GM12878 (cell line): ENCODE results near the gene MMRN1. TPM values are rescaled to one million over a fixed set of nuclear protein-coding genes. Genes with fewer than 3 reads are reported as not detected.

Source experiments
- ATAC-seq: fragments of 200-7000 bp; cut with Tn5 transposase; 3 replicates; pipeline ENCODE4 v1.9.1; 2020; ENCODE audit warnings: mild to moderate bottlenecking, moderate library complexity
- BruUV-seq: library from RNA; stranded (reverse); fragments of 400-500 nt; replicated peaks from 2 replicates; lab custom pipeline; 2021; lab: Mats Ljungman, UMichigan
- CTCF ChIA-PET: fragments of 300-600 bp; sonication (Branson Sonifier 250); formaldehyde crosslinking; extraction: SDS; loops from one replicate; lab custom pipeline; 2021; ENCODE audit warnings: inconsistent platforms; lab: Yijun Ruan, JAX
- POLR2A ChIA-PET: fragments of 350-600 bp; formaldehyde crosslinking; extraction: SDS; loops from one replicate; lab custom pipeline; 2021; ENCODE audit warnings: inconsistent platforms; lab: Charles Lee
- RAD21 ChIA-PET: fragments of 300-600 bp; sonication (Branson Sonifier 250); formaldehyde crosslinking; loops from one replicate; lab custom pipeline; 2023; ENCODE audit warnings: antibody characterized with exemption; ENCODE audit not compliant: unreplicated experiment; lab: Charles Lee
- SMC1A ChIA-PET: fragments of 300-600 bp; sonication (Branson Sonifier 250); formaldehyde crosslinking; loops from one replicate; lab custom pipeline; 2023; ENCODE audit not compliant: unreplicated experiment, uncharacterized antibody; lab: Charles Lee
- DNase-seq: peaks from one replicate; pipeline ENCODE4 v3.0.0-alpha.2; 2011; ENCODE audit warnings: low read depth, low spot score
- FAIRE-seq: peaks from 3 replicates; lab custom pipeline; 2011; peaks lifted over from hg19 to GRCh38; lab: Jason Lieb, UNC
- H2AFZ ChIP-seq: 2 replicates; pipeline ENCODE4 v1.6.0; 2011; ENCODE audit warnings: low read depth, low read length, control low read depth; ENCODE audit not compliant: control insufficient read depth
- H3K27ac ChIP-seq: 2 replicates; pipeline ENCODE4 v1.5.1; 2011; ENCODE audit warnings: control low read depth; ENCODE audit not compliant: control insufficient read depth, insufficient read depth
- H3K27me3 ChIP-seq, 2 experiments: replicated peaks in 1 of 2; 2 replicates each; pipeline versions ENCODE4 v1.6.0 to v1.6.1; 2011; ENCODE audit warnings: low read length in 1 of 2; ENCODE audit not compliant: control insufficient read depth in 2 of 2, insufficient read depth in 2 of 2
- H3K36me3 ChIP-seq, 2 experiments: 2 replicates each; pipeline ENCODE4 v1.5.1; 2011; ENCODE audit warnings: low read length in 1 of 2; ENCODE audit not compliant: control insufficient read depth in 2 of 2, insufficient read depth in 2 of 2
- H3K4me1 ChIP-seq: 2 replicates; pipeline ENCODE4 v1.6.1; 2011; ENCODE audit warnings: mild to moderate bottlenecking, low read length, moderate library complexity, mixed read lengths; ENCODE audit not compliant: control insufficient read depth, insufficient read depth
- H3K4me2 ChIP-seq: 2 replicates; pipeline ENCODE4 v1.6.0; 2011; ENCODE audit warnings: control low read depth; ENCODE audit not compliant: control insufficient read depth, insufficient read depth
- H3K4me3 ChIP-seq: fragments of 200-600 bp; sonication (generic); 2 replicates; pipeline ENCODE4 v1.5.1; 2016
- H3K79me2 ChIP-seq: 2 replicates; pipeline ENCODE4 v1.6.0; 2011; ENCODE audit warnings: low read length; ENCODE audit not compliant: control insufficient read depth, insufficient read depth
- H3K9ac ChIP-seq: 2 replicates; pipeline ENCODE4 v1.8.0; 2011; ENCODE audit warnings: low read length, control low read depth, mixed read lengths; ENCODE audit not compliant: control insufficient read depth, insufficient read depth
- H3K9me3 ChIP-seq: replicated peaks from 3 replicates; pipeline ENCODE4 v1.5.1; 2011; ENCODE audit warnings: mild to moderate bottlenecking, low read length; ENCODE audit not compliant: control insufficient read depth, insufficient read depth
- H4K20me1 ChIP-seq: 2 replicates; pipeline ENCODE4 v1.6.0; 2011; ENCODE audit not compliant: control insufficient read depth, insufficient read depth
- E4F1 ChIP-seq: fragments of 450-650 bp; IDR thresholded peaks from 2 replicates; pipeline ENCODE4 v1.6.1; 2018; ENCODE audit warnings: borderline replicate concordance, mild to moderate bottlenecking; ENCODE audit not compliant: partially characterized antibody
- EP300 ChIP-seq, 2 experiments: fragments of 150-350 bp in 1 of 2; IDR thresholded peaks; 2 replicates each; pipeline ENCODE4 v1.6.1; 2011 to 2012; ENCODE audit warnings: low read depth in 2 of 2, low read length in 2 of 2, borderline replicate concordance in 1 of 2, improper control_type of control experiment in 1 of 2, inconsistent platforms in 1 of 2; ENCODE audit not compliant: control insufficient read depth in 1 of 2
- ETV6 ChIP-seq, 2 experiments: fragments of 450-650 bp in 1 of 2; IDR thresholded peaks in 1 of 2; conservative IDR thresholded peaks in 1 of 2; 2 replicates each; pipeline ENCODE4 v1.6.1; 2014; ENCODE audit warnings: antibody characterized with exemption in 1 of 2, borderline replicate concordance in 1 of 2, low read depth in 1 of 2, mild to moderate bottlenecking in 1 of 2, moderate library complexity in 1 of 2
- FOXM1 ChIP-seq: IDR thresholded peaks from 2 replicates; pipeline ENCODE4 v1.6.1; 2012; ENCODE audit warnings: low read depth, mild to moderate bottlenecking, inconsistent platforms, low read length, moderate library complexity
- IKZF2 ChIP-seq, 2 experiments: fragments of 450-650 bp; IDR thresholded peaks; 2 replicates each; pipeline ENCODE4 v1.6.1; 2017; ENCODE audit warnings: mild to moderate bottlenecking in 2 of 2, moderate library complexity in 2 of 2
- KAT2A ChIP-seq: conservative IDR thresholded peaks from 2 replicates; pipeline ENCODE4 v1.6.1; 2011; ENCODE audit warnings: low read depth, low read length; ENCODE audit not compliant: control insufficient read depth
- MYC ChIP-seq: IDR thresholded peaks from 2 replicates; pipeline ENCODE4 v1.6.1; 2011; ENCODE audit warnings: mild to moderate bottlenecking, low read length, moderate library complexity, inconsistent platforms; ENCODE audit not compliant: insufficient read depth, insufficient replicate concordance, insufficient read length, severe bottlenecking
- NRF1 ChIP-seq: conservative IDR thresholded peaks from 2 replicates; pipeline ENCODE4 v1.6.1; 2011; ENCODE audit warnings: mild to moderate bottlenecking, low read depth, low read length, improper control_type of control experiment
- SREBF2 ChIP-seq: IDR thresholded peaks from 2 replicates; pipeline ENCODE4 v1.6.1; 2012; ENCODE audit warnings: mild to moderate bottlenecking, low read length
- SRF ChIP-seq, 2 experiments: IDR thresholded peaks; 2 replicates each; pipeline ENCODE4 v1.6.1; 2011; ENCODE audit warnings: low read depth in 2 of 2, low read length in 2 of 2, mild to moderate bottlenecking in 1 of 2, moderate library complexity in 1 of 2
- STAT1 ChIP-seq: fragments of 450-650 bp; conservative IDR thresholded peaks from 2 replicates; pipeline ENCODE4 v1.6.1; 2014; ENCODE audit warnings: antibody characterized with exemption, mild to moderate bottlenecking
- TCF3 ChIP-seq: IDR thresholded peaks from 2 replicates; pipeline ENCODE4 v1.6.1; 2012; ENCODE audit warnings: low read depth, mild to moderate bottlenecking, low read length, borderline replicate concordance; ENCODE audit not compliant: insufficient read depth
- WGBS: methylation state at CpG from one replicate; pipeline ENCODE4 v1.1.6; 2016; ENCODE audit warnings: low lambda C conversion rate; ENCODE audit not compliant: insufficient replicate concordance, insufficient coverage; ENCODE audit errors: missing lambda C conversion rate; 5-methylcytosine and 5-hydroxymethylcytosine counted together
- in situ Hi-C: fragments of 300-500 bp; cut with MboI; formaldehyde crosslinking; loops from 9 replicates; pipeline ENCODE4 v1.14.3; 2018; ENCODE audit warnings: mixed read lengths
- intact Hi-C: fragments of 100-400 bp; cut with micrococcal nuclease; formaldehyde crosslinking; loops from one replicate; pipeline ENCODE4 v1.14.2; 2022; ENCODE audit not compliant: unreplicated experiment
- polyA plus RNA-seq, 11 experiments: library from polyadenylated mRNA; depleted of rRNA in 4 of 11; unstranded in 6 of 11; stranded (reverse) in 5 of 11; fragments of >200 nt; fragmentation: Nextera tagmentation in 4 of 11; fragmentation: Illumina TruSeq in 1 of 11; extraction: Ambion mirVana in 4 of 11; extraction: Trizol in 1 of 11; gene quantifications; 1 replicate in 1 of 11; 2 replicates in 10 of 11; pipeline versions ENCODE4 v1.2.1 to v1.2.3, GENCODE V29; 2011 to 2016; ENCODE audit warnings: inconsistent platforms in 2 of 11, missing spikeins in 2 of 11, low read depth in 1 of 11
- total RNA-seq, 4 experiments: library from RNA; depleted of rRNA in 3 of 4; stranded (reverse); fragments of >200 nt in 3 of 4; fragmentation: Illumina TruSeq in 1 of 4; extraction: Trizol in 1 of 4; gene quantifications; 2 replicates each; pipeline versions ENCODE4 v1.2.1 to v1.2.3, GENCODE V29; 2013 to 2021

MMRN1 gene
- total and polyA plus RNA-seq, 10 of the 15 experiments (the other 5 are each of a cell fraction or from before 2014, with no cell fraction given) = 0.50 to 3.9 (median 0.78) TPM

DNA sequence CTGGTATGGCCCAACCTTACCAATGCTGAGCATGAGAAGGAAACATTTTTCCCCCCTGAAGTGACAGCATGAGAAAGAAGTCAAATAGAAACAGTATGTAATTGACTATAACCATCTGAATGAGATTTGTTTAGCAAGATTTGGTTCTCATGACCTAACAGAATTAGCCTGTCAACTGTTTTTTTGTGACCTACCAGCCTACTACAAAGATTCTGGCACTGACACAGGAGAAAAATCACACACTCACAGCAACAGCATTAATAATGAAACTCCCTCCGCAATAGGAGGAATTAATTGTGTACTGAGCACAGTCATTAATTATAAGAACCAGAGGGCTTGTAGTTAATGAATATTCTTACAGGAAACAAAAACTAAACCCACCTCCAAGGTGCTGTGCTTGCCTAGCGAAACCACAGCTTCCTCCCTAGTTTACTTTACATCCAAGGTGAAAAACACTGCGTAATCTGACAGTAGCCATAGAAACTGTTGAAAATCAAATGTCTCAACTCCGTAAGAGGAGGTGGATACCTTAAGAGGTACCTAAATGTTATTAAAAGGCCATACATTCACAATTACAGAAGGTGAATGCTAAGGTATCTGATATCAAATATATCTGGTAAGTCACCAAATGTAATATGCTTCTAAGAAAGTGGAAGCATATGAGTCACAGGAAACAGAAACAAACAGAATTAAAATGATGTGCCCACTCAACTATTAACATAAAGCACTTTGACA is 34.9 kb downstream of the MMRN1 start (continued):
- TF ChIP-seq TCF3 = no peak
- TF ChIP-seq IKZF2 (IDR thresholded peaks at IDR 0.05) = peak; percentile 43 to 65; a peak in 2 of 4 replicates
- TF ChIP-seq, all 136 proteins: peak for 13

DNA sequence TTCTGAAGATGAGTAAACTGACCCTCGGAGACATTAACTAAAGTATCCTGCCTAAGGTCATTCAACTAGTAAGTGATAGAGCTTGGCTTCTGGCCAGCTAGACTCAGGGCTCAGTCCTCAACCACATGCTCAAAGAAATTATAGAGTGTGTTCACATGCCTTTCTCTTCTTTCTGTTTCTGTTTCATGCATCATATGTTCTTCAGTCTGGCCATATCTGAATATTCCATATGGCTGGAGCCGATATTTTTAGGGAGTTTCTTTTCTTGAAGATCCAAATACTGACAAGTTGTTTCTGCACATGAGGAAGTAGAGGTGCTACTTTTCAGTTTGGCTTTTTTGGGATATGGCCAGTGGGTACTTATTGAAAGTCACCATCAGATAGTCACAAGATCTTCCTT is 44.9 kb downstream of the MMRN1 start:
- Histone ChIP-seq H3K36me3 (no peaks in the 10 kb centered on the region), H3K4me2 (no peak overlapping the region), H3K9ac (no peak overlapping the region), H2AFZ (no peak overlapping the region), H3K9me3 (no peaks in the 10 kb centered on the region), H3K79me2 (no peaks in the 10 kb centered on the region), H3K27me3 (no peaks in the 10 kb centered on the region; a peak in 1 of 4 replicates), H3K4me1 (no peaks in the 10 kb centered on the region), H4K20me1 (no peaks in the 10 kb centered on the region), H3K27ac (no peak overlapping the region), H3K4me3 (no peak overlapping the region)
- peak; percentile 81 for ATAC-seq
- 29% methylated on average over 2 of the region's 2 CpGs for WGBS
- ChIA-PET POLR2A (no interaction called here), SMC1A (interaction anchor here (1.7 to 2.4 kb wide), 2 partner anchors 9 to 33 kb away, joined by 7 to 9 read pairs; no protein-coding TSS in a partner anchor), RAD21 (no interaction called here), CTCF (interaction anchor here (0.6 to 1.0 kb wide), 2 partner anchors 12 to 782 kb away, joined by 3 read pairs; no protein-coding TSS in a partner anchor)
- no peak for FAIRE-seq
- in situ Hi-C loops = no loop called here
- DNase-seq = no peak
- intact Hi-C loops = no loop called here
- TF ChIP-seq FOXM1 = no peak
- no TSS peak for BruUV-seq

DNA sequence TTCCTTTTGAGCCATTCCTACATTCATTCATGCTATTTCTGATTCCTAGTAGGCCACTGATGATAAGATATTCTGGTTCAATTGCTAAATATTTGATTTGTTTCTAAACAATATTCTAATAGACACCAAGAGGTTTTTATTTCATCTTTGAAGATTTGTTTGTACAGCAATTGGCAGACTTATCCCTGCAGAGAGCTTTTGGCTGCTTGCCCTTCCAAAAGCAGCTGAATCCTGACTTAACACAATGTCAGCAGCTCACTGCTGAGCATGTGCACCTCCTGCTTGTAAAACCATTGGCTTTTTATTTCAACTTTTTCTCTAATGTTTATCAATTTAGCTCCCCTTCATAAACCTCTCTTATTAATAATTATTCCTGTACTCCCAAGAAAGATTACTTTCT is 45.3 kb downstream of the MMRN1 start:
- H3K27me3 ChIP-seq = no peaks in the 10 kb centered on the region; a peak in 1 of 4 replicates
- no peaks in the 10 kb centered on the region for H4K20me1 ChIP-seq
- no peak overlapping the region for H3K9ac ChIP-seq
- ChIA-PET POLR2A (no interaction called here), SMC1A (interaction anchor here (0.6 to 2.4 kb wide), 4 partner anchors 10 to 349 kb away, joined by 3 to 9 read pairs (median 5); no protein-coding TSS in a partner anchor), RAD21 (no interaction called here), CTCF (interaction anchor here (0.6 to 1.0 kb wide), 3 partner anchors 10 to 782 kb away, joined by 3 read pairs; no protein-coding TSS in a partner anchor)
- in situ Hi-C loops = no loop called here
- no TSS peak for BruUV-seq
- no peaks in the 10 kb centered on the region for H3K4me1 ChIP-seq
- no peaks in the 10 kb centered on the region for H3K36me3 ChIP-seq
- no peak overlapping the region for H3K4me2 ChIP-seq
- no peak for FAIRE-seq
- H3K79me2 ChIP-seq = no peaks in the 10 kb centered on the region
- H2AFZ ChIP-seq = no peak overlapping the region
- no peaks in the 10 kb centered on the region for H3K9me3 ChIP-seq
- H3K4me3 ChIP-seq = no peak overlapping the region
- no peak for DNase-seq
- intact Hi-C loops = no loop called here
- no peak overlapping the region for H3K27ac ChIP-seq
- ATAC-seq = no peak
- no peak for TF ChIP-seq E4F1
- no peak for TF ChIP-seq MYC
- TF ChIP-seq ETV6 (conservative IDR thresholded peaks at IDR 0.05 in 1 of 2, IDR thresholded peaks at IDR 0.05 in 1 of 2; ENCODE audit: borderline replicate concordance in 1 of 2, low read depth in 1 of 2) = no peak
- no peak for TF ChIP-seq STAT1
- TF ChIP-seq NRF1 = no peak
- TF ChIP-seq SRF (IDR thresholded peaks at IDR 0.05; ENCODE audit: low read depth in 2 of 2, low read length in 2 of 2) = no peak
- no peak for TF ChIP-seq KAT2A
- no peak for TF ChIP-seq SREBF2
- TF ChIP-seq EP300 (IDR thresholded peaks at IDR 0.05; ENCODE audit: borderline replicate concordance in 1 of 2, control insufficient read depth in 1 of 2, low read depth in 2 of 2, low read length in 2 of 2) = no peak
